ENCODE results near the gene GIGYF1.
"Not testable (repeated sequence)": the region's sequence is repeated elsewhere in the genome, so short reads cannot be mapped to it uniquely, and the experiment has no call there.

Gene GIGYF1

DNA sequence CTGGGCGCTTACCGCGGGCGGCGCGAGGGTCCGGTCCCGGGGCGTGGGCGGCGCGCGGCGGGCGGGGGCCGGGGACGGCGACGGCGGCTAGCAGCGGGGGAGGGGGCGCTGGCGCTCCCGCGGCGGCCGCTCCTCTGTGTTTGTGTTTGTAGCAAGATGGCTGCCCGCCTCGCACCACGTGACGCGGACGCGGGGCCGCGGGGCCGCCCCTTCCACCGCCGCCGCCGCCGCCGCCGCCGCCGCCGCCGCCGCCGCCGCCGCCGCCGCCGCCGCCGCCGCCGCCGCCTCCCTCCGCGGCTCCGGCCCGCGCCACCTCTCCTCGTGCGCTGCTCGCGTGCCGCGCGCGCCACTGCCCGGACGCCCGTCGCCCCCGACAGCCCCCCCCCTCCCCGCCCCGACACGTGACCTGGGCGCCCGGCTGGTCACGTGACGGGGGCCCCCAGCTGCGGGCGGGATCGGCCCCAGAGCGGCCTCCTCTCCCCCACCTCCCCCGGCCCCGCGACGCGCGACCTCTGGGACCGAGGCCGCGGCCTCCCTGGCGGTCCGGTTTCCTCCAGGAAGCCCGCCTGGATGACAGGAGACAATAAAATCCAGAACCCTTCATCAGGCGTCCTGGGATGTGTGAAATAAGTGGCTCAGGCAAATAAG, at the start of gene GIGYF1:
Gene GIGYF1 (minus strand): TSS at position 153 of the 648 bp plus-strand sequence. CDS start 6,012 bp downstream, outside the sequence.
- peak within 1 kb of the TSS; percentile 78 for H2AFZ ChIP-seq (ENCODE audit: low read length, unreplicated experiment)
- peak within 1 kb of the TSS; percentile 31; the same call in 1 of the 2 replicates for H3K27ac ChIP-seq (ENCODE audit: low read depth, low read length)

GRCh38 chr7:100739934-100740333, 45.9 kb upstream of the GIGYF1 start:
- no peaks in the 10 kb centered on the region for H3K79me2 ChIP-seq (ENCODE audit: control insufficient read depth, insufficient read depth, low read length, unreplicated experiment)
- H3K4me1 ChIP-seq (ENCODE audit: control insufficient read depth, insufficient read depth, low read length, unreplicated experiment) = no peaks in the 10 kb centered on the region

More for the DNA sequence above, at the start of gene GIGYF1:
- Histone ChIP-seq H3K27me3 (ENCODE audit: insufficient read depth, low read length) (no peaks in the 10 kb centered on the region), H3K79me2 (ENCODE audit: control insufficient read depth, insufficient read depth, low read length, unreplicated experiment) (peaks cover 45% of the 10 kb centered on the region), H3K4me1 (ENCODE audit: control insufficient read depth, insufficient read depth, low read length, unreplicated experiment) (peaks cover 24% of the 10 kb centered on the region), H3K36me3 (ENCODE audit: insufficient read depth, low read length) (no peaks in the 10 kb centered on the region), H3K4me3 (ENCODE audit: low read depth, low read length) (peak within 1 kb of the TSS; percentile 97)

DNA sequence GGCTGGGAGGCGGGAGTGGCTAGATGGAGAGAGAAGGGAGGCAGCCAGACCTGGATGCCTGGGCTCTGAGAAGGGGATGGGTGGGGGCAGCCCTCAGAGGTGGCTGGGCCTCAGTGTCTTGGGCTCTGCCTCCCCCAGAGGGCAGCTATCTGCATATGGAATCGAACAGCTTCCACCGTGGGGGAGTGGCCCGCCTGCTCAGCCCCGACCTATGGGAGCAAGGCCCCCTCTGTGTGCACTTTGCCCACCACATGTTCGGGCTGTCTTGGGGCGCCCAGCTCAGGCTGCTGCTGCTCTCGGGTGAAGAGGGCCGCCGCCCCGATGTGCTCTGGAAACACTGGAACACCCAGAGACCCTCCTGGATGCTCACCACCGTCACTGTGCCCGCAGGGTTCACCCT, 42.6 kb upstream of the GIGYF1 start:
- no peaks in the 10 kb centered on the region for H3K36me3 ChIP-seq (ENCODE audit: insufficient read depth, low read length)
- H3K27ac ChIP-seq (ENCODE audit: low read depth, low read length) = no peak overlapping the region
- H3K4me3 ChIP-seq (ENCODE audit: low read depth, low read length) = no peak overlapping the region
- no peaks in the 10 kb centered on the region for H3K79me2 ChIP-seq (ENCODE audit: control insufficient read depth, insufficient read depth, low read length, unreplicated experiment)
- H3K4me1 ChIP-seq (ENCODE audit: control insufficient read depth, insufficient read depth, low read length, unreplicated experiment) = no peaks in the 10 kb centered on the region
- H3K27me3 ChIP-seq (ENCODE audit: insufficient read depth, low read length) = no peaks in the 10 kb centered on the region; the same call in 1 of the 2 replicates
- no peak overlapping the region for H2AFZ ChIP-seq (ENCODE audit: low read length, unreplicated experiment)

More at GRCh38 chr7:100739934-100740333, 45.9 kb upstream of the GIGYF1 start:
- Histone ChIP-seq H2AFZ (ENCODE audit: low read length, unreplicated experiment) (no peak overlapping the region), H3K36me3 (ENCODE audit: insufficient read depth, low read length) (no peaks in the 10 kb centered on the region), H3K27me3 (ENCODE audit: insufficient read depth, low read length) (no peaks in the 10 kb centered on the region), H3K27ac (ENCODE audit: low read depth, low read length) (no peak overlapping the region), H3K4me3 (ENCODE audit: low read depth, low read length) (no peak overlapping the region)

GRCh38 chr7:100735730-100736129, 41.7 kb upstream of the GIGYF1 start:
- Histone ChIP-seq H2AFZ (ENCODE audit: low read length, unreplicated experiment) (no peak overlapping the region), H3K4me3 (ENCODE audit: low read depth, low read length) (no peak overlapping the region), H3K79me2 (ENCODE audit: control insufficient read depth, insufficient read depth, low read length, unreplicated experiment) (no peaks in the 10 kb centered on the region), H3K36me3 (ENCODE audit: insufficient read depth, low read length) (no peaks in the 10 kb centered on the region), H3K27me3 (ENCODE audit: insufficient read depth, low read length) (no peaks in the 10 kb centered on the region; the same call in 1 of the 2 replicates), H3K4me1 (ENCODE audit: control insufficient read depth, insufficient read depth, low read length, unreplicated experiment) (no peaks in the 10 kb centered on the region), H3K27ac (ENCODE audit: low read depth, low read length) (no peak overlapping the region)

DNA sequence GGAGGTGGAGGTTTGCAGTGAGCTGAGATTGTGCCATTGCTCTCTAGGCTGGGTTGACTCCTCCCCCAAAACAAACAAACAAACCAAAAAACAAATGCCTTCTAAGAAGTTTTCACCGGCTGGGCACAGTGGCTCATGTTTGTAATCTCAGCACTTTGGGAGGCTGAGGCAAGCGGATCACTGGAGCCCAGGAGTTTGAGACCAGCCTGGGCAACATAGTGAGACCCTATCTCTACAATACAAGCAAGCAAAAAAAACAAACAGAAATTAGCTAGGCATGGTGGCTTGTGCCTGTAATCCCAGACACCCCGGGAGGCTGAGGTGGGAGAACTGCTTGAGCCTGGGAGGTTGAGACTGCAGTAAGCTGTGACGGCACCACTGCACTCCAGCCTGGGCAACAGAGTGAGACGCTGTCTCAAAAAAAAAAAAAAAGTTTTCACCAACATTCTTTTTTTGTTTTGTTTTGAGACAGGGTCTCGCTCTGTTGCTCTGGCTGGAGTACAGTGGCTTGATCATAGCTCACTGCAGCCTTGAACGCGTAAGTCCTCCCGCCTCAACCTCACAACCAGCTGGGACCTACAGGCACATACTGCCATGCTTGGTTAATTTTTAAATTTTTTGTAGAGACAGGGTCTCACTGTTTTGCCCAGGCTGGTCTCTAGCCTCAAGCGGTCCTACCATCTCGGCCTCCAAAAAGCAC, 38.0 kb upstream of the GIGYF1 start:
- H3K27ac ChIP-seq (ENCODE audit: low read depth, low read length) = no peak overlapping the region

DNA sequence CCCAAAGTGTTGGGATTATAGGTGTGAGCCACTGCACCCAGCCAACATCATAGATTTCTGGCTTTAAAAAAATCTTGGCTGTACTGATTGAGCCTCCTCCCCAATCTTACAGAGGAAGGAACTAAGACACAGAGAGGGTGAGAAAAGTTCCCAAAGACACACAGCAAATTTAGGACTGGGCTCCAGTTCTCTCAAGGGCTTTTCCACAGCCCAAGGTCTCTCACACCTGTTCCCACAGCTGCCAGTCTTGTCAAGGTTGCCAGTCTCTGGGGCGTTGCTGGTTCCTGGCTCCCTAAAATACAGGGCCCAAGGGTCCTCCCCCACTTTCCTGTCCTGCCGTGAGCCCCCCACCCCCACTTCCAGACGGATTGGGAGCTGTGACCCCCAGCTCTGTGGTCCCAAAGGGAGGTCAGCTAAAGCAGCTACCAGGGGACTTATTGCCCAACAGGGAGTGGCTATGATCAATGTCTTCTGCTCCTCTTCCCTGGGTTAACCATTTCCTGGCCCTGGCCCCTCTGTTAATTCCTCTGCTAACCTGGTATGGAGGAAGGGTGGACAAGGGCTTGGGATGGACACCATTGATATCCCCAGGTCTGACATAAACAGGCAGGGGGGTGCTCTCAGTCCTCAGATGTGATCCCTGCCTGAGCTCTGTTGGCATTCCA, 36.2 kb upstream of the GIGYF1 start:
- no peak overlapping the region for H2AFZ ChIP-seq (ENCODE audit: low read length, unreplicated experiment)
- H3K79me2 ChIP-seq (ENCODE audit: control insufficient read depth, insufficient read depth, low read length, unreplicated experiment) = no peaks in the 10 kb centered on the region
- no peaks in the 10 kb centered on the region for H3K36me3 ChIP-seq (ENCODE audit: insufficient read depth, low read length)
- peaks cover 6% of the 10 kb centered on the region for H3K4me1 ChIP-seq (ENCODE audit: control insufficient read depth, insufficient read depth, low read length, unreplicated experiment)
- no peaks in the 10 kb centered on the region; the same call in 1 of the 2 replicates for H3K27me3 ChIP-seq (ENCODE audit: insufficient read depth, low read length)
- H3K4me3 ChIP-seq (ENCODE audit: low read depth, low read length) = no peak overlapping the region
- H3K27ac ChIP-seq (ENCODE audit: low read depth, low read length) = no peak overlapping the region

More for the DNA sequence above, 38.0 kb upstream of the GIGYF1 start:
- Histone ChIP-seq H3K27me3 (ENCODE audit: insufficient read depth, low read length) (no peaks in the 10 kb centered on the region; the same call in 1 of the 2 replicates), H3K36me3 (ENCODE audit: insufficient read depth, low read length) (no peaks in the 10 kb centered on the region), H3K79me2 (ENCODE audit: control insufficient read depth, insufficient read depth, low read length, unreplicated experiment) (no peaks in the 10 kb centered on the region), H3K4me3 (ENCODE audit: low read depth, low read length) (no peak overlapping the region), H3K4me1 (ENCODE audit: control insufficient read depth, insufficient read depth, low read length, unreplicated experiment) (peaks cover 2% of the 10 kb centered on the region), H2AFZ (ENCODE audit: low read length, unreplicated experiment) (no peak overlapping the region)

- no peak overlapping the region for H3K4me3 ChIP-seq (ENCODE audit: low read depth, low read length)
- H3K79me2 ChIP-seq (ENCODE audit: control insufficient read depth, insufficient read depth, low read length, unreplicated experiment) = no peaks in the 10 kb centered on the region
- H3K36me3 ChIP-seq (ENCODE audit: insufficient read depth, low read length) = no peaks in the 10 kb centered on the region
- H3K27me3 ChIP-seq (ENCODE audit: insufficient read depth, low read length) = no peaks in the 10 kb centered on the region
- H2AFZ ChIP-seq (ENCODE audit: low read length, unreplicated experiment) = no peak overlapping the region
- peaks cover 6% of the 10 kb centered on the region for H3K4me1 ChIP-seq (ENCODE audit: control insufficient read depth, insufficient read depth, low read length, unreplicated experiment)
- no peak overlapping the region for H3K27ac ChIP-seq (ENCODE audit: low read depth, low read length)
Measured at GRCh38 chr7:100728196-100728595, 34.1 kb upstream of the GIGYF1 start.

DNA sequence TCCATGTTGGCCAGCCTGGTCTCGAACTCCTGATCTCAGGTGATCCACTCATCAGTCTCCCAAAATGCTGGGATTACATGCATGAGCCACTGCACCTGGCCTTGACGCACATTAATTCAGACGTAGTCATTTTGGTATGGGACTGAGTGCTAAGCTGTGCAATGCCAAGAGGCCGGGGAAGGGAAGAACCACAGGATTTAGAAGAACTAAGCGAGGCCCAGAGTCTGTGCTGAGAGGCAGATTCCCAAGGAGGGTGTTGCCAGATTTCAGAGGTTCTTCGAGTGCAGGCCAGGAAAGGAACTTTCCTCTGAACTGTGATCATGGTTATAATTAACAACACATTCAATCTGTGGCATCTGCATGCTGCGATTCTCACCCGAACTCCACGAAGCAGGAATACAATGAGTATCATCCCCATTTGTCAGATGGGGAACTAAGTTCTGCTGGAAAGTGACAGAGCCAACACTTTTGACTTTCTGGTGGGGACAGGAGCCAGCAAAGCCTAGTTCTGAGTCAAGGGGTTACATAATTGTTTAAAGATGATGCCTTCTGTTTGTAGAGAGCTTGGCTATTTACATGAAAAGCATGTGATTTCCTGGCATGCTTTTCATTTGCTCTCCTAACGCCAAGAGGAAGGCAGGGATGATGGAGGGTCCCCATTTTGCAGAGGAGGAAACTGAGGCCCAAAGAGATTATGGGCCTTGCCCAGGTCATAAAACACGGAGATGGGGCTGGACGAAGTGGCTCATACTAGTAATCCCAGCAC, 33.1 kb upstream of the GIGYF1 start:
- Histone ChIP-seq H3K27me3 (ENCODE audit: insufficient read depth, low read length) (peaks cover 3% of the 10 kb centered on the region; the same call in 1 of the 2 replicates), H3K4me1 (ENCODE audit: control insufficient read depth, insufficient read depth, low read length, unreplicated experiment) (peaks cover 6% of the 10 kb centered on the region), H3K27ac (ENCODE audit: low read depth, low read length) (no peak overlapping the region), H2AFZ (ENCODE audit: low read length, unreplicated experiment) (no peak overlapping the region), H3K36me3 (ENCODE audit: insufficient read depth, low read length) (no peaks in the 10 kb centered on the region), H3K4me3 (ENCODE audit: low read depth, low read length) (no peak overlapping the region), H3K79me2 (ENCODE audit: control insufficient read depth, insufficient read depth, low read length, unreplicated experiment) (no peaks in the 10 kb centered on the region)

GRCh38 chr7:100724364-100724763, 30.3 kb upstream of the GIGYF1 start:
- H3K27me3 ChIP-seq (ENCODE audit: insufficient read depth, low read length) = peaks cover 29% of the 10 kb centered on the region
- H3K4me3 ChIP-seq (ENCODE audit: low read depth, low read length); H3K27ac ChIP-seq (ENCODE audit: low read depth, low read length); H3K79me2 ChIP-seq (ENCODE audit: control insufficient read depth, insufficient read depth, low read length, unreplicated experiment); H2AFZ ChIP-seq (ENCODE audit: low read length, unreplicated experiment); H3K4me1 ChIP-seq (ENCODE audit: control insufficient read depth, insufficient read depth, low read length, unreplicated experiment); H3K36me3 ChIP-seq (ENCODE audit: insufficient read depth, low read length): not testable (repeated sequence)

DNA sequence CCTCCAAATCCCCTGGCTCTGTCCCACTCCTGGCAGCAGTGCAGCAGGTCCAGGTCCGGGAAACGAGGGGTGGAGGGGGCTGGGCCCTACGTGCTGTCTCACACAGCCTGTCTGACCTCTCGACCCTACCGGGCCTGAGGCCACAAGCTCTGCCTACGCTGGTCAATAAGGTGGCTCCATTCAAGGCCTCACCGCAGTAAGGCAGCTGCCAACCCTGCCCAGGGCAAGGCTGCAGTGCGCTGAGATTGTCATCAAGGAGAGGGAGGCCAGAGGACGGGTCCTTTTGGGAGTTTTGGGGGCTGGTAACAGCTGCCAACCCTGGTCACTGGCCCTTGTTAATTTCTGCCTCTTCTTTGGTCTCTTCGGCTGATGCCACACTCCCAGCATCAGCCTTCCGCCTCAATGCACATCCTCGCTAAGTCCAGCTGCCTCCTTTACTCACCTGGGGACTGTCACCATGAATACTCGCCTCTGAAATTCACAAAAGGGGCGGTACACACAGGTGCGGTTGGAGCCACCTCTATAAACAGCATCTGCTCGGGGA, 29.8 kb upstream of the GIGYF1 start:
- no peak overlapping the region for H3K27ac ChIP-seq (ENCODE audit: low read depth, low read length)
- H3K79me2 ChIP-seq (ENCODE audit: control insufficient read depth, insufficient read depth, low read length, unreplicated experiment) = no peaks in the 10 kb centered on the region
- peaks cover 29% of the 10 kb centered on the region for H3K27me3 ChIP-seq (ENCODE audit: insufficient read depth, low read length)
- H3K4me1 ChIP-seq (ENCODE audit: control insufficient read depth, insufficient read depth, low read length, unreplicated experiment) = peaks cover 6% of the 10 kb centered on the region
- H3K4me3 ChIP-seq (ENCODE audit: low read depth, low read length) = no peak overlapping the region
- no peaks in the 10 kb centered on the region for H3K36me3 ChIP-seq (ENCODE audit: insufficient read depth, low read length)
- no peak overlapping the region for H2AFZ ChIP-seq (ENCODE audit: low read length, unreplicated experiment)

All from ACC112 (cell line).